SHP77 treated with DMSO at 0.1 percent for 48 hours (cell line): Measurements from ENCODE around the gene OPCML.

Experiments
- DNase-seq: peaks from one replicate; lab custom pipeline; 2025; lab: John Stamatoyannopoulos, UW

OPCML gene

DNA sequence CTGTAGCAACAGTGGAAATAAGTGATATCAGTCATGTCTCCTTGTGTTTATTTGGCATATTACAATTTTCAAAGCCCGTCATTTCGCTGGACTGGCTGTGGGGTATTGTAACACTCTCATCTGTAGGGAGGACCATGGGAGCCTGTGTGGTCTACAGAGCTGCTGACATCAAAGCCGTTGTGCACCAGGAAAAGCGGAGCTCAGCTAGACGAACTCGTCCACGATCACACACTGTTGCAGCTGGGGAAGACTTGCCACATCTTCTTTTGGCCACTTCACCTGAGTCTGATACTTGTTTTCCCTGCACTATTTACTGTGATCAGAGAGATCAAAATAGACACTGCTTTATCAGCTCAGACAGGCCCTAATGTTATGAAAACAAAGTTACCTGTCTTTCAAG lies 741.3 kb downstream of the OPCML start:
- no peak for DNase-seq

GRCh38 chr11:132790466-132790865 lies 741.8 kb downstream of the OPCML start:
- DNase-seq, result no peak

GRCh38 chr11:132788816-132789325 lies 743.4 kb downstream of the OPCML start:
- no peak for DNase-seq

DNA sequence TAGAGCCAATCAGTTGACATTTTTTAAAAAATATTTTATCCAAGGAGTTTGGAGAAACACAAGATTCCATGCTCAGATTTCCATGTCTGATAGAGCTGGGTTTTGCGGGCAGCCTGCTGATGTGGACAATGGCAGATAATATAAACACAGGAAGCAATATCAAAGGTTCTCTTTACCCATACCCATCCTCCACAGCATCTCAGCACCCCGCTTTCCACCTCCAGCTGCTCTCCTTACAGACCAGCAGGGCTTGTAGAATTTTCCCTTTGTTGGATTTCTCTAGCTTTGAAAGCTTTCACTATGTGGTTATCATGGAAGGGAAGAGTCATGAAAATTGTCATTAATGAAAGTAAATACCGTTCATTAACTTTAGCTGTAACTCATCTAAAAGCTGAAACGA lies 746.4 kb downstream of the OPCML start:
- DNase-seq, result no peak

GRCh38 chr11:132784441-132784840 lies 747.9 kb downstream of the OPCML start:
- DNase-seq, result no peak

DNA sequence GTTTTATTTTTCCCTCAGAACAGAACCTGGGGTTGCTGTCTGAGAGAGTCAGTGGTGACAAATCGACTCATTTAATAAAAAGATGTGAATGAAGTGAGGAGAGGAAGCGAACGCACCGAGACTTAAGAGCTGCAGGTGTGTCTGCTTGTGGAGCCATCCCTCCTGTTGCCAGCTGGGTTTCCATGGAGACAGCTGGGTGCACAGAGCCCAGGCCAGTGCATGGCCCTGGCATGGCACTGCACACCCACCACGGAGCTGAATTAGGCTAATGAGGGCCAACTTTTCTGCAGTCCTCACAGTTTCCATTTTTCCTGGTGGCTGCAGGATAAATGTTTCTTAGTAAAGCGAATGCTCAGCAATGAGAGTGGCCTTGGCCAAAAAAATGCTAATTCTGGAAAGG lies 750.2 kb downstream of the OPCML start:
- no peak for DNase-seq

DNA sequence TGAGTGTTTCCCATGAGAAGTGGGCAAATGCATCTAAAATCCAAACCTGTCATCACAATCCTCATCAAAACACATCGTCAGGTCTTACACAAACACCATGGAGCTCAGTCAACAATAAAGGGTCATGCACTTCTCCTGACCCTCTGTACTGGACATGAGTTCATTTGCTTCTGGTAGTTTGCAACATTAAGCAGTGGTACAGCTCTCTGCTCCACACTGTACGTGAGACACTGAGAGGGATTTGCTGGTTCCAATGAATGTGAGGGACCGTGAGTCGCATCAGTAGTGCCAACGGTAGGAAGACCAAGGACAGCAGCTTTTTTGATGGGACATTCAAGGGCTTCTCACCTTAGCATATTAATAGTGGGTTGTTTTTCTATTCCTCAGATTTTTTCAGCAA lies 752.3 kb downstream of the OPCML start:
- DNase-seq, result no peak

- no peak for DNase-seq
Measured at GRCh38 chr11:132779497-132779896, 752.8 kb downstream of the OPCML start.

- DNase-seq, result no peak
Measured at GRCh38 chr11:132777067-132777975, 755.0 kb downstream of the OPCML start.

- no peak for DNase-seq
Measured at GRCh38 chr11:132773751-132774150, 758.5 kb downstream of the OPCML start.

- DNase-seq, result no peak
Measured at GRCh38 chr11:132772703-132773545, 759.4 kb downstream of the OPCML start.

- no peak for DNase-seq
Measured at GRCh38 chr11:132771746-132772145, 760.6 kb downstream of the OPCML start.

GRCh38 chr11:132770829-132771530 lies 761.3 kb downstream of the OPCML start:
- DNase-seq, result no peak

GRCh38 chr11:132763503-132763902 lies 768.8 kb downstream of the OPCML start:
- DNase-seq, result no peak

DNA sequence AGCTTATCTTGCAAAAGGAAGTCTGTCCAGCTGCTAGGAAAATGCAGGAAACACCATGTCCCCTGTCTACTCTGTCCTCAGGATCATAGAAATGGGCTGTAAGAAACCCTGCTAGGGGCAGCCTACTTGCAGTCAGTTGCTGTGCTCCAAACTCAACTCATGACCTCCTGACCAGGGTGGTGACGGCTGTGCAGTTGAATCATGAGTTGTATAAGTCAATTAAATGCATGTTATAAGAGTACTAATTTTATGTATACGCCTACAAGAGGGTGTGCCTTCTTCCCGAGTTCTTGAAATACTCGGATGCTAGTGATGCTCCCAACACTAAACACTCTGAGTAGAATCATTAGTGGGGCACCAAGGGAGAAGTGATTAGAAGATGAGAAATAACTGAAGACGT lies 776.4 kb downstream of the OPCML start:
- no peak for DNase-seq

GRCh38 chr11:132751516-132752250 lies 780.6 kb downstream of the OPCML start:
- DNase-seq, result no peak

GRCh38 chr11:132746305-132746704 lies 786.0 kb downstream of the OPCML start:
- no peak for DNase-seq

DNA sequence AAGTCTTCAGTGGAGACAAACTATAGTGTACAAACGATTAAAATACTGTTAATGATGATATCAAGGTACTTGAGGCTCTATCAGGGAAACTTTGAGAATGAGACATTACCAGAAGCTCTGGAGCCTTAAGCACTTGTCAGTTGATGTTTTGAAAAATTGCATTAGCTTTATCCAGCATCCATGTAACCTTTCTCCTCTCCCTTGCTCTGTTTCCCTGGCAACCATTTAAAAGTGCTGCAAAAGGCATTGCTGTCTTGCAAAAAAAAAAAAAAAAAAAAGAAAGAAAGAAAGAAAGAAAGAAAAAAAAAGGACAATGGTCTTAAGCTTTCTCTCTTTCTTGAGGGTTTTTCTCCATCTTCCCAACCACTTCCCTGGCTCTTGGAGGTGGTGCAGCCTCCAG lies 787.0 kb downstream of the OPCML start:
- DNase-seq, result no peak

GRCh38 chr11:132744771-132745170 lies 787.5 kb downstream of the OPCML start:
- DNase-seq, result no peak

DNA sequence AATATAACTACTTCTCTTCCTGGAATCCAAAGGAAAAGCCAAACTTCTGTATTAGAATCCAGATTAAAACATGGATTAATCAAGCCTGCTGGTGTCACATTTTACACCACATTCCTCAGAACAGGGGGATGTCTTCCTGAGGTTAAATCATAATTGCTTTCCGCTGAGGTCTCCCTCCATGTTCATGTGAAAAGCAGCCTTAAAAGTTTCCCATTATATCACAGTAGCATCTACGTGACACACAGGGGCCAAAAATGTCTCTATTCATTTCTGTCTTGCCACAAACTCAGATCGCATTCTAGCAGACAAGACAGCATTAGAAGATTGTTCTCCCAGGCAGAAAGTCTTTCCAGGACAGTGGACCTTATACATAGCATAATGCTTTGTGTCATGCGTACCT lies 788.7 kb downstream of the OPCML start:
- no peak for DNase-seq

DNA sequence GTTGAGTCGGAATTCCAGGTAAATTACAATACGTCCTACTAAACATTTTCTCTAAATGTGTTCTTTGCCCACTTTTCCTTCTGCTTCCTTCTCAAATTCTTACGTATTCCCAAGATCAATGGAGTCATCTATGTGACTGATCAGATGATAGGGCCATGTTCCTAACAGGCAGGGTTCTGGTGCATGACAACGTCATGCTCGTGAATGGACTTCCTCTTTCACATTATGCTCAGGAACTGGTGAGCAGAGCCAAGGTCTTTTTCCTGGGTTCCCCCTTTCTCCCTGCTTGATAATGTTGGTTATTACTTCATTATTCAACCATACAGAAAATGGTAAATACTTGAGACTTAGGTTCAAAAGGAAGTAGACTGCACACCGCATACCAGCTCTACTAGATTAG lies 789.4 kb downstream of the OPCML start:
- no peak for DNase-seq

DNA sequence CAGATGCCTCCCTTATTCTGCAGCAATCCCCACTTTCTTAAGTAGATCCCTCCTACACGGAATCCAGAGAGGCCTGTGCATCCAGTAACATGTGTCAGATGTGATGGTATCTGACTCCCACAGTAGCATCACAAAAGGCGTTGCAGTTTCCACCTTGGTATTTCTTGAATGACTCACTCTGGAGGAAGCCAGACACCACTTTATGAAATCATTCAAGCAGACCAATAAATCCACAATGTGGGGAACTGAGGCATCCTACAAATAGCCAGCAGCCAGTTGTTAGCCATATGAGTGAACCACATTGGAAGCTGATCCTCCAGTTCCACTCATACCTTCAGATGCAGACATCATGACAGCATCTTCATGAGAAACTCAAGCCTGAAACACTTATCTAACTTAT lies 798.1 kb downstream of the OPCML start:
- DNase-seq, result no peak
